Amygdala (tissue), 56 donors: Measurements from ENCODE around the gene HYAL2.

ENCODE experiments used
- DNase-seq, 56 donors: peaks; one replicate each; lab custom pipeline; 2025; lab: John Stamatoyannopoulos, UW

HYAL2 gene, protein sequence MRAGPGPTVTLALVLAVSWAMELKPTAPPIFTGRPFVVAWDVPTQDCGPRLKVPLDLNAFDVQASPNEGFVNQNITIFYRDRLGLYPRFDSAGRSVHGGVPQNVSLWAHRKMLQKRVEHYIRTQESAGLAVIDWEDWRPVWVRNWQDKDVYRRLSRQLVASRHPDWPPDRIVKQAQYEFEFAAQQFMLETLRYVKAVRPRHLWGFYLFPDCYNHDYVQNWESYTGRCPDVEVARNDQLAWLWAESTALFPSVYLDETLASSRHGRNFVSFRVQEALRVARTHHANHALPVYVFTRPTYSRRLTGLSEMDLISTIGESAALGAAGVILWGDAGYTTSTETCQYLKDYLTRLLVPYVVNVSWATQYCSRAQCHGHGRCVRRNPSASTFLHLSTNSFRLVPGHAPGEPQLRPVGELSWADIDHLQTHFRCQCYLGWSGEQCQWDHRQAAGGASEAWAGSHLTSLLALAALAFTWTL

DNA sequence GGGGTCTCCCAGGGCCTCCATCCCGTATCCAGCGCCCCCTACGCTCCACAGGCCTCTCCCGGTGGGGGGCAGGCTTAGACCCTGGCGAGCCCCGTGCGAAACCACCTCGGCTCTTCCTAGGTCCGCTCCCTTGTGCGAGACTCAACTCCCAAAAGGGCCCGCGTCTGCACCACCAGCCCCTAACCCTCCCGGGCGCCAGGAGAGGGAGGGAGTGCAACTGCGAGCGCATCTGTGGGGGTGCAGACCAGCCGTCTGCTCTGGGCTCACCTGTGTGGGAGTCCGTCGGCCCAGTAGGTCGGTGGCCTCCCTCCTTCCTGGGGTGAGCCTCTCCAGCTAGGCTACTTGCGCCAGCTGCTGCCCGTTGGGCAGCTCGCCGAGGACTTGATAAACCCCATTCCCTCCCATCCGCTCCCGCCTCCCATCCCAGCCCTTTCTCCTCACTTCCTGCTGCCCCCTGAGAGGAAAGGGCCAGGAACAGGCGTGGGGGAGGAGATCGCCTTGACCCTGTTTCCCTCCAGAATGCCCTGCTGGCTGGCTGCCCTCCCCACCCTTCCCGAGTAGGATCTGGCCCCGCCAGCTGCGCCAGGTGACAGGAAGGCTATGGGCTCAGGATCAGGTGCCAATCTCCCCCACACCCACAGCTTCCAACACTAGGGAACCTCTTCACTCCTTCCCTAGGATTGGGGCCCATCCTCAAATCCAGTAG lies at the start of gene HYAL2:
HYAL2 (minus strand) TSS at position 360 of the 706 bp plus-strand sequence. CDS start 2,256 bp downstream, outside the sequence.
- DNase-seq: no peak

DNA sequence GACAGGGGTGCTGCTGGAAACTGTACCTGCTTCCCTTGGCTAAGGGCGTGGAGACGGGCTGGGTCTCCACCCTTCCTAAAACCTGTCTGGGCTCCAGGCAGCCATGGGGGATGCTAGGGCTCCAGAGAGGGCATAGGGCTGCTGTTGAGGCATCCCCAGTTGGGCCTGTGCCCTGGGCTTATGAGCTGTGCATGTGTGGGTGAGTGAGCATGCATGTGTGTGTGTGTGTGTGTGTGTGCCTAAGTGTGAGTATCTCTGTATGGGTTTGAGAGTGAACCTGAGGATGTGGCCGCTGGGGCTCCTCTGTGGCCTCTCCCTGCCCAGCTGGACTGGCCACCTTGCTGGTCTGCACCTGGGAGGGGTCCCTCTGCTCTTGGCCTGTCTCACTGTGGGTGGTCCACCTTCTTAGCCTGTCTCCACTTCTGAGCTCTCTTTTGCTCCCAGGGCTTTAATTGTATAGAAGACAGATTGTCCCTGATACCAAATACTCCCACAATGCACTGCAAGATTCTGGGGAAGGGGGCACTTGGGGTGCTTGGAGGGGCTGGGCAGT lies 48.7 kb upstream of the HYAL2 start:
- no peak for DNase-seq

DNA sequence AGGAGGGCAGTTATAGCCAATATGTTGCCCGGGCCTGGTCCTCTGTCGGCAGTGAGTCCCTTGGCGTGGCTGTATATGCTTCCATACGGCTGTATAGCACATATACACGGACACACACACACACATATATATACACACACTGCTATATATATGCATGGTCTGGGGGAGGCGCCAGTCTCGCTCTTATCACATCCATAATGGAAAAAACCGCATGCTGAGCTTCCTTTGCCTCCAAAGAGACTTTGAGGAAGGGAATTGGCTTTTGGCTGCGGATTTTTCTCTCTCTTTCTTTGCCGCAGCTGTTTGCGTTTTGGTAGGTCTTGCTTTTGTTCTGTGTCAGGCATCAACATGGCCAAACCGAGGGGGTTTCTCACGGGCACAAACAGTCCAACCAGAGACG lies 48.0 kb upstream of the HYAL2 start:
- DNase-seq: peak in 7 of 56 donors; percentile 4 to 33 (median 8)

DNA sequence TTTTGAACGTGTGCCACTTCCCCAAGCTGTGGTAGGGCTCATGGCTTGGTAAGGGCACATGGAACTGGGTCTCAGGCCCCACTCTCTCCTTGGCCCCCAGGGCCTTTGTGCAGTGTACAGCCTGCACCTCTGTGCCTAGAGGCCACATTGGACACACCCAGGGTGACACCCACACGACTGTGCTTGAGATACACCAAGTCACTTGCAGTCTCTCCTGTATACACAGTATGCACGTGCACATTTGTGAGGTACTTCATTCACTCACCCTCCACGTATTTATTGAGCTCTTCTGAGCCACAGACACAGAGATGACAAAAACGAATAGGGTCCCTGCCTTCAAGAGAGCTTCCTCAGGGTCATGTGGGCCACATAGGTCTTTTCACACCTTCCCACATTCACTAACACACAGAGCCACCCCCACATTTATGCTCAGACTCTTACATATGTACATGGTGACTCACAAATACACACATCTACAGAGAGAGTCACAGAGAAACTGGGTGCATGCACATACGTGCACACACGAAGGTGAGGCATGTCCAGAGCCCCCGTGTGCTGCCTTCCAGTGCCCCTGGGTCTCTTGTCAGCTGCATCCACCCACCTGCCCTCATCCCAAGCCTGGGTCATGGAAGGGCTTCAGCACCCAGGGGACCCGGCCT lies 46.6 kb upstream of the HYAL2 start:
- DNase-seq: no peak

DNA sequence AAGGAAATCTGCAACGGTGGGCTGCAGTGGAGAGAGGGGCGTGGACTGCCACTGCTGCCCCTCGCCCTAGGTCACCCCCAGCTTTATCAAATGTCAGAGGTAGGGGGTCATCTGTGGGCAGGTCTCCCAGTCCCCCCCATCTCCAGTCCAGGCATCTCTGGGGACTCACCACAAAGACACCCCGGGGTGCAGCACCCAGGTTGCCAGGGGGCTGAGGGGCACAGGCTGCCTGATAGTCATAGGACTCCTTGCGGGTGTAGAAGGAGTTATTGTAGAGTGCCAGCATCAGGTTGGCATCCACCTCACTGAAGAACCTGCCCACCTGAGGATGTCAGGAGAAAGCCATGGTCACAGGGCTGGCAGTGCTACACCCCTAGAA lies 43.3 kb upstream of the HYAL2 start:
- no peak for DNase-seq

DNA sequence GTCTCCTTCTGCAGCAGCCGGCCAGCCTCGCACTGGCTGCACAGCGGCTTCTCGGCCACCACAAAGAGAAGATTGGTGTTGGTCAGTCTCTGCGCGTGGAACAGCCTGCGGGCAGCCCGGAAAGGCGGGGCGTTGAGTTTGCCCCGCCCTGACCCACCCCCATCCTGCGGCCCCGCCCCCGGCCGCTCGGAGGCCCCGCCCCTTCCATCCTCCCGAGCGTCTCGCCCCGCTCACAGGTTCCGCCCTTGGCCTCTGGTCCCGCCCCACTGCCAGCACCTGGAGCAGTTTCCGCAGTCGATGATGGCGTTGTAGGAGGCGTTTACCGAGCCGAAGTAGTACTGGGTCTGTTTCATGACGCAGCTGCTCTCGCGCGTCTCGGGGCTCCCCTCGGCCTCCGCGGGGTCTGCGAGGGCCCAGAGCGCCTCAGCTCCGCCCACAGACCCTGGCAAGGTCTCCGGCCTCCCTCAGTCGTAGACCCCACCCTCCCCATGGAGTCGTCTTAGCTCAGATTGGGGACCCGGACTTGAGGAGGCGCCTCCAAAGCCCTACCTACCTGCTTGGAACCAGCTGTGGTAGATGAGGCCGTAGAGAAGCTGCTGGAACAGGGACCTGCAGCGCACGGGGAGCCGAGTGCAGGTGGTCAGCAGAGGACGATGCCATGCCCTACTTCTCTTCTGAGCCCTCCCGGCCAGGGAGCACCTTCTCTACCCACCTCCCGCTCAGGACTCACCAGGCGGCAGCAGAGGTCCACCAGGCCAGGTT lies 42.7 kb upstream of the HYAL2 start:
- peak in 44 of 56 donors; percentile 13 to 91 (median 48) for DNase-seq

DNA sequence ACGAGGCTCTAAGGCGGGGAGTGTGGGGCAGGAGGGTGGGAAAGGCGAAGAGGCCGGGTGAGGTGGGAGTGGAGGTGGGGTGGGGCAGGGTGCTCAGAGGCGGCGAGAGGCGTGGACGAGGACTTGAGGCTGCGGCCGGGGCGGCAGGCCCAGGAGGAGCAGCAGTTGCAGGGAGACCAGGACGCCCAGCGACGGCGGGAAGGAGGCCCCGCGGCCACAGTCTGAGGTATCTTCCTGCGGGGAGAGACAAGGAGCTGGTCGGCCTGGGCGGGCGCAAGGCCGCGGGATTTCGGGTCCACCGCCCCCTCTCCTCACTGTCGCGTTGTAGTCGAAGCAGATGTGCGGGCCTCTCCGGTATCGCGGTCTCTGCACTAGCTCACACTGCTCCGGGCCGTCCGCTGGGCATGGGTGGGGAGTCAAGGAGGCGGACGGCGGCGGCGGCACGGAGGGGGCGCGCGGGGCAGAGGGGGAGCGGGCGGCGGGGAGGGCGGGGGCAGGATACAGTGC lies 42.1 kb upstream of the HYAL2 start:
- DNase-seq: peak in 1 of 56 donors; percentile 43

DNA sequence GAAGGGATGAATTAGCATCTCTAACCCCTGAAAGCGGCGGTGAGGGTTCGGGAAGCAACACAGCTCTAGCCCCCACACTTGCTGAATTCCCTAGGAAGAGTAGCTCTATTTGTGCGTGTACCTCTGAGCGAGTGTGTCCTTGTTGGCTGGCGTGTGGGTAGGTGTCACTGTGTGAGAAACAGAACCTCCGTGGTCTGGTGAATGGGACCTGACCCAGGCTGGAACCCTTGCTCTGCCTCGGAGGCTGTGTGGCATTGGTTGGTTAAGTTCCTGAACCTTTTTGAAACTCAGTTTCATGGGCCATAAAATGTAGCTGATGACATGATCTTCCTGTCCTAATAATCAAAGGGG lies 37.2 kb upstream of the HYAL2 start:
- no peak for DNase-seq

DNA sequence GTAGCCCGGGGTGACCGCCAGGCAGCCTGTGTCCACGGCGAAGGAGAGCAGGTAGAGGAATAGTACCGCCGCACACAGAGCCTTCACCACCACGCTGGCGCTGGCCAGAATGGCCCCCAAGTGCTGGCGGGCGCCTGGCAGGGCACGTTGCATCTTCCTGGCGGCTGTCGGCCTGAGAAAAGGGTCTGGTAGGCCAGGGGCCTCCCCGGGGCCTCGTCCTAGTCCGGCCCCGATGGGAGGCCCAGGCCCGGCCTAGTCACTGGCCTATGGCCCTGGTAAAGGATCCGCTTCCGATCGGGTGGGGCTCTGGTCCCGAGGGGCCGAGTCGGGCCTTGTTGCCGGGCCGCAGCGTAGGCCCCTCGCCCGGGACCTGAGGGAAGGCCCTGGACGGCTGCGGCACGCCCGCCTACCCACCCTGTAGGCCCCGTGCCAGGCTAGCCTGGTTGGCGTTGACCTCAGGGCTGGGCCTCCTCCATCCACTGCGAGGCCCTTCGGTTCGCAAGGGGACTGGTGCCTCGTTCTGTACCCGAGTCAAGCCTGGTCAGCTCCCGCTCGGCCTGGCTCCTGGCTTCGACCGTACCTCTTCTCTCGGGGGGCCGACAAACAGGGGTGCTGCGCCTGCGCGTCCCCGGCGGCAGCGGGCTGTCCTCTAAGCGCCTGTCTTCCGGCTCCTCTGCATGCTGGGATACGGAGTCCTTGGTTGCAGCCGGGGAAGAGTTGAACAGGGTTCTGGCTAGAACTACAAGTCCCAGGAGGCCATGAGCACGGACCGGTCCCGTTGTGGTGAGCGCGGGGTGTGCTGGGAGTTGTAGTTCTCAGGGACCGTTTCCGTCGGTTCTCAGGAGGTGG lies 36.6 kb upstream of the HYAL2 start, which contains the start of gene TMEM115:
TMEM115 (minus strand) TSS at position 611 of the 849 bp plus-strand sequence; CDS start at position 153, 458 bp downstream.
- DNase-seq: peak; percentile 53 to 100 (median 98)

DNA sequence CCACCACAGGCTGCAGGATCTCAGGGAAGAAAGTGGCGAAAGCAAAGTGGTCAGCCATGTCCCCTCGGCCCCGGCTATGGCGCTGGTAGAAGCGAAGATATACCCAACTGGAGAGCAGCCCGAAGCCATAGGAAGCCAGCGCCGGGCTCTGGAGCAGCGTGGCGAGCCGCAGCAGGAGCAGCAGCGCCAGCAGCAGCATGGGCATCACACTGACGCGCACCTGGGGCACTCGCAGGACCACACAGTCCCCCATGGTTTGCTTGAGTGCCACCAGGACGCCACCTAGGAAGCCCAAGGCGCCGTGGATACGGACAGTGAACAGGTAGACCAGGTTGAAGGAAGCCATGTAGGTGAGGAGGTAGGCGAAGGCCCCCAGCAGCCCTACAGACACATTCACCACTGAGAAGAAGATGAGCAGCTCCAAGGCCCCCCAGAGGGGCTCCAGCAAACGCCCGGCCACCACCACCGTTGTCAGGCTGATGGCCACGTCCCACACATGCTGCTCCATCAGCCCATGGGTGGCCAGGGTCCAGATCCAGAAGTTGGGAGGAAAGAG lies 35.9 kb upstream of the HYAL2 start:
- DNase-seq: no peak

DNA sequence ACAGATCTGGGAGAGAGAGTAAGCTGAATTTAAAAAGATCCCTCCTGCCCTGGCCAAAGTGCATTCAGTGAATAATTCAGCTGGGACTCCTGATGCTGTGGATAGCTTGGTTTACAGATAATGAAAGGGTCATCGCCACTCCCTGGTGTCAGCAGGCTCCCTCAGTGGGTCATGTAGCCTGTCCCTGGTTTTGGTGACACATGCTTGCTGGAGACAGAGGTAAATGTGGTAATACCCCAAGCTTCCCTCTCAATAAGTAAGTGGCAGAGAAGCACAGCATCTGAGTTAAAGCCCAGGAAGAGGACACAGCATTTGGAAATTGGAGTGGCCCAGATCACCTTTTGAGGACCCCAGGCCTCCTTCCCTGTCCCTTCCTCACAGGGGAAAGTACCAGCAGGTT lies 34.9 kb upstream of the HYAL2 start:
- DNase-seq: no peak

DNA sequence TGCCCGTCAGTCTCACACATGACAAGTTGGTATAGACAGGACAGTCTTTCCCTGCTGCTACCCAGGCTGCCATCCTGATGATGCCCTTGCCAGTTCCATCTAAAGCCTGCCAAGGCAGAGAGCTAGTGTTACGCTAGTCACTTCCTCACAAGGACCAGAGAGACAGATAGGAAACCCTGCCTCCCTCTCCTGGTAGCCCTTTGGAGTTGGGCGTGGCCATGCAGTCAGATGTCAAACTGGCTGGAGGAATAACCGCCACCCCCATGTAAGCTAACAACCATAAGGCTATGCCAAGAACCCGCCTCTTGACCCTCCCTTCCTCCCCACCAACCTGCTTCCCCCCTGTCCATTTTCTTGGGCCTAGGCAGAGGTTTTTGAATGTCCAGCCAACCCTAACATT lies 34.0 kb upstream of the HYAL2 start:
- no peak for DNase-seq

DNA sequence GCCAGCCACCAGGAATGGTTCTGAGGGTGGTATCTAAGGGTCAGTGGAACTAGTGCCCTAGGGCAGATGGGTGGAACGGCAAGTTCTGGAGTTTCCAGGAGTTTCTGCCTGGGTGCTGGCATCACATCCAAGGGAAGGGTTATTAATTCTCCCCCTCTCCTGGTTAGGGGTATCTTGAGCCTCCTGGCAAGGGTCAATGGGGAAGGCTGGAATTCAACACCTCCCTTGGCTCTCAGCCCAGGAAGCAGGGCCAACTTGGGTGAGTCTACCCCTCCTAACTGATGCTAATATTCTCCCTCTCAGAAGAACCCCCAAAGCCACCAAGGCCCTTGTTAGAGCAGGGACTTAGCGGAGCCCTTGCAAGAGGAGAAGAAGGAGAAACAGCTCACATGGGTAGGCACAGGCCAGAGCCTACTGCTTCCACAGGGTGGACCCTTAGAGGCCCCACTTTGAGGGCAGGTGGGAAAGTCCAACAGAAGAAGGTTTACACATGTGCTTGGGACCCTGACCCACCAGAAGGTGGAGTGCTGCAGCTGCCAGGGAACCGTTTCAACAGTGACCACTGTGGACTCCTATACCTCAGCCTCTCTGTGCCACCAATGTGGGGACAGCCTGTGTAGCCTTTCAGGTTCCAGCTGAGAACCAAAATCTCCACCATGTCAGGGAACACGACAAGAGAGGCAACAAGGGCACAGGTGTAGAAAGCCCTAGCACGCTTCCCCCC lies 33.4 kb upstream of the HYAL2 start:
- no peak for DNase-seq

DNA sequence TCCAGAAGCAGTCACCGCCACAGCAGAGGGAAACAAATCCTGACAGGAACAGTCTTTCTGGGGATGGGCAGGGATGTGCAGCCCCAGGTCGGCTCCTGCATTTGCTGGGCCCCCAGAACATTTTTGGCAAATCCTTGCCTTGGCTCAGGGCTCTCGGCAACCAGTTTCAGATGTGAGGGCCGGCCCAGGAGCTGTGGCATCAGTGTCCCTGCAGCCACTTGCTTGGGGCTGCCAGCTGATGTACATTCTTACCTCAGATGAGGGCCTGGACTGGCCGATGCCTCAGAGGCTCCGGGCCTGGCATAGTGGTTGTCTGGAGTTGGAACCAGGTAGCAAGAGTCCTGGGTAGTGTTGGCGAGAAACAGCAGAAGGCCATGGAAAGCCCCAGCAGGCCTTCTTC lies 32.3 kb upstream of the HYAL2 start:
- DNase-seq: no peak

DNA sequence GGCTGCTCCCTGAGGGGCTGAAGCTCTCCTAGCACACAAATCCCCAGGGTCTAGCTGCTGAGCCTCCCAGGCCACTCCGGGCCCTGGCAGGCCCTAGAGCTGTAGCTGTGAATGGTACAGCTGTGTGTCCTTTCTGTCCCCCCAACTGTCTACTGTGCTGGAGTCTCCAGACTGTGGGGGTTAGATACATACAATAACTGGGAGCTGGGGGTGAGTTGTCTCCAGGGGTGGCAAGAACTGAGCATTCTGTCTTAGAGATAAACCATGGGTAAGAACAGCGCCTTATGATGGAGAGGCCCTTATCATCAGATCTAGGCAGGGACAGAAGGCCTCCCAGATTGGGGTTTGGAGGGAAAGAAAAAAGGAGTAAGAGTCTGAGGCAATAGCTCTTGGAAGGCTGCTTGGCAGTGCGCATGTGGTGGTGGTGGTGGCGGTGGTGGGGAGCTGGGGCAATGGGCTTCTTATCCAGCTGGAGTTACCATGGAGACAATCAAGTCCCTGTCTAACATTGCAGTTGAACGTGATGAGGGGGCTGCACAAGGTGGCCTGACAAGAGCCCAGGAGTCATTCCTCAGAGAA lies 31.7 kb upstream of the HYAL2 start:
- no peak for DNase-seq

DNA sequence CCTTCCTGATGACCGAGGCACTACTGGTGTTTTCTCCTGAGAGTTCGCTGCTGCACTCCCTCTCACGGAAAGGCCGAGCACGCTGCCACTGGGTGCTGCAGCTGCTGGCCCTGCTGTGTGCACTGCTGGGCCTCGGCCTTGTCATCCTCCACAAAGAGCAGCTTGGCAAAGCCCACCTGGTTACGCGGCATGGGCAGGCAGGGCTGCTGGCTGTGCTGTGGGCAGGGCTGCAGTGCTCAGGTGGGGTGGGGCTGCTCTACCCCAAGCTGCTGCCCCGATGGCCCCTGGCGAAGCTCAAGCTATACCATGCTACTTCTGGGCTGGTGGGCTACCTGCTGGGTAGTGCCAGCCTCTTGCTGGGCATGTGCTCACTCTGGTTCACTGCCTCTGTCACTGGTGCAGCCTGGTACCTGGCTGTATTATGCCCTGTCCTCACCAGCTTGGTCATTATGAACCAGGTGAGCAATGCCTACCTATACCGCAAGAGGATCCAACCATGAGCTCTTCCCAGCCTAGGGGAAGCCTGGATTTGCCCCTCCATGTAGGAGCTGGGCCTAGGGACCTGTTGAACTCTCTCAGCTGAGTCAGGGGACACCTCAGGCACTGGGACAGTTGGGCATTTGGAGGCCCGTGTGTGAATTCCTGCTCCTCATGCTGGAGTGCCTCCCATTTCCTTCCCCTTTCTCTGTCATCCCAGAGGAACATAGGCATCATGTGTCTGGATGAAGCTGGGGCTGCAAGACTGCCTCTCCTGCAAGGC lies 30.9 kb upstream of the HYAL2 start:
- DNase-seq: no peak

DNA sequence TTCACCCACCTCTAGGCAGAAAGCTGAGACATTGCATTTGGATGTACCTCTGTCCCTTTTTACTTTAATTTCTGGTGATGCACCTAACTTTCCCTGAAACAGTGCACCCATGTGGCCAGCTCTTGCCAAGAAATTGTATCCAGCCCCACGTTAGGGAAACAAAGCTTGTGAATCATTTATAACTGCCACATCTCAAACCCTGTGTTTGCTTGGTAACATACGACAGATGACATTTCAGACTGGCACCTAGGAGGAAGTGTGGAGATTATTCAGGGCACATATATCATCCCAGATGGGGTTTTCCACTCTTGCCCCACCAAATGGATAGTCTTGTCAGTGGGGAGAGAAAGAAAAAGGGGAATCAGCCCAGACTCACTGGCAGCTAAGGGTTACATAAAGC lies 30.2 kb upstream of the HYAL2 start:
- DNase-seq: no peak
